Inflammatory macrophage (primary cell): ENCODE measurements around the gene FASTK.
"Not testable (repeated sequence)": the region's sequence is repeated elsewhere in the genome, so short reads cannot be mapped to it uniquely, and the experiment has no call there.

Experiments used
- DNase-seq, 2 donors: peaks; one replicate each; pipeline ENCODE4 v3.0.0-alpha.2; 2020 to 2022

FASTK gene

GRCh38 chr7:151026771-151027727 lies 53.6 kb downstream of the FASTK start:
- DNase-seq = not testable (repeated sequence)
